Measurements from ENCODE around the gene DTHD1.

DTHD1 gene

GRCh38 chr4:36269533-36270173 lies 11.8 kb upstream of the DTHD1 start:
- H3K27ac ChIP-seq (ENCODE audit: insufficient read depth in 1 of 2, low read depth in 1 of 2, low read length in 2 of 2, poor library complexity in 1 of 2, severe bottlenecking in 2 of 2) = no peak overlapping the region

GRCh38 chr4:36273276-36273675 lies 8.1 kb upstream of the DTHD1 start:
- ChIA-PET POLR2A (no interaction called here), CTCF (no interaction called here)
- no CpG with 5 or more reads among the region's 4 CpGs for WGBS (ENCODE audit: insufficient coverage)
- no peak overlapping the region for H3K4me3 ChIP-seq (ENCODE audit: control insufficient read depth in 1 of 7, extremely low read depth in 1 of 7, insufficient read depth in 4 of 7, low read depth in 2 of 7, low read length in 6 of 7)
- no peak for DNase-seq
- H3K27ac ChIP-seq (ENCODE audit: insufficient read depth in 1 of 2, low read depth in 1 of 2, low read length in 2 of 2, poor library complexity in 1 of 2, severe bottlenecking in 2 of 2) = no peak overlapping the region
- H3K36me3 ChIP-seq (ENCODE audit: control insufficient read depth in 4 of 4, insufficient read depth in 4 of 4, low read length in 3 of 4) = no peaks in the 10 kb centered on the region
- H3K4me1 ChIP-seq (ENCODE audit: control extremely low read depth in 1 of 4, control insufficient read depth in 4 of 4, insufficient read depth in 4 of 4, low read length in 3 of 4) = no peaks in the 10 kb centered on the region
- no peaks in the 10 kb centered on the region for H3K9me3 ChIP-seq (ENCODE audit: control extremely low read depth in 1 of 5, control insufficient read depth in 4 of 5, insufficient read depth in 2 of 5, low read depth in 1 of 5, low read length in 4 of 5)
- H3K27me3 ChIP-seq (replicated peaks in 2 of 5; ENCODE audit: control insufficient read depth in 4 of 5, insufficient read depth in 5 of 5, low read length in 4 of 5) = no peaks in the 10 kb centered on the region

More at GRCh38 chr4:36269533-36270173, 11.8 kb upstream of the DTHD1 start:
- DNase-seq = no peak
- Histone ChIP-seq H3K4me1 (ENCODE audit: control extremely low read depth in 1 of 4, control insufficient read depth in 4 of 4, insufficient read depth in 4 of 4, low read length in 3 of 4) (no peaks in the 10 kb centered on the region), H3K36me3 (ENCODE audit: control insufficient read depth in 4 of 4, insufficient read depth in 4 of 4, low read length in 3 of 4) (no peaks in the 10 kb centered on the region), H3K9me3 (ENCODE audit: control extremely low read depth in 1 of 5, control insufficient read depth in 4 of 5, insufficient read depth in 2 of 5, low read depth in 1 of 5, low read length in 4 of 5) (no peaks in the 10 kb centered on the region), H3K27me3 (replicated peaks in 2 of 5; ENCODE audit: control insufficient read depth in 4 of 5, insufficient read depth in 5 of 5, low read length in 4 of 5) (no peaks in the 10 kb centered on the region), H3K4me3 (ENCODE audit: control insufficient read depth in 1 of 7, extremely low read depth in 1 of 7, insufficient read depth in 4 of 7, low read depth in 2 of 7, low read length in 6 of 7) (no peak overlapping the region)
- CTCF ChIA-PET = interaction anchor here (1.2 kb wide), 1 partner anchor 11 kb away, joined by 4 read pairs; no protein-coding TSS in a partner anchor
- 100% methylated on average over 3 of the region's 5 CpGs for WGBS (ENCODE audit: insufficient coverage)
- POLR2A ChIA-PET = no interaction called here

GRCh38 chr4:36274158-36274557 lies 7.3 kb upstream of the DTHD1 start:
- H3K4me3 ChIP-seq (ENCODE audit: control insufficient read depth in 1 of 7, extremely low read depth in 1 of 7, insufficient read depth in 4 of 7, low read depth in 2 of 7, low read length in 6 of 7) = no peak overlapping the region
- H3K9me3 ChIP-seq (ENCODE audit: control extremely low read depth in 1 of 5, control insufficient read depth in 4 of 5, insufficient read depth in 2 of 5, low read depth in 1 of 5, low read length in 4 of 5) = no peaks in the 10 kb centered on the region
- H3K27me3 ChIP-seq (replicated peaks in 2 of 5; ENCODE audit: control insufficient read depth in 4 of 5, insufficient read depth in 5 of 5, low read length in 4 of 5) = no peaks in the 10 kb centered on the region
- H3K27ac ChIP-seq (ENCODE audit: insufficient read depth in 1 of 2, low read depth in 1 of 2, low read length in 2 of 2, poor library complexity in 1 of 2, severe bottlenecking in 2 of 2) = no peak overlapping the region
- ChIA-PET CTCF (no interaction called here), POLR2A (no interaction called here)
- no peak for DNase-seq
- 100% methylated on average over 1 of the region's 4 CpGs for WGBS (ENCODE audit: insufficient coverage)
- no peaks in the 10 kb centered on the region for H3K4me1 ChIP-seq (ENCODE audit: control extremely low read depth in 1 of 4, control insufficient read depth in 4 of 4, insufficient read depth in 4 of 4, low read length in 3 of 4)
- no peaks in the 10 kb centered on the region for H3K36me3 ChIP-seq (ENCODE audit: control insufficient read depth in 4 of 4, insufficient read depth in 4 of 4, low read length in 3 of 4)

- Histone ChIP-seq H3K4me3 (ENCODE audit: control insufficient read depth in 1 of 7, extremely low read depth in 1 of 7, insufficient read depth in 4 of 7, low read depth in 2 of 7, low read length in 6 of 7) (no peak overlapping the region), H3K4me1 (ENCODE audit: control extremely low read depth in 1 of 4, control insufficient read depth in 4 of 4, insufficient read depth in 4 of 4, low read length in 3 of 4) (peaks cover 0 to 9% (median 6%) of the 10 kb centered on the region in 4 experiments), H3K36me3 (ENCODE audit: control insufficient read depth in 4 of 4, insufficient read depth in 4 of 4, low read length in 3 of 4) (no peaks in the 10 kb centered on the region), H3K27me3 (replicated peaks in 2 of 5; ENCODE audit: control insufficient read depth in 4 of 5, insufficient read depth in 5 of 5, low read length in 4 of 5) (no peaks in the 10 kb centered on the region), H3K9me3 (ENCODE audit: control extremely low read depth in 1 of 5, control insufficient read depth in 4 of 5, insufficient read depth in 2 of 5, low read depth in 1 of 5, low read length in 4 of 5) (no peaks in the 10 kb centered on the region), H3K27ac (ENCODE audit: insufficient read depth in 1 of 2, low read depth in 1 of 2, low read length in 2 of 2, poor library complexity in 1 of 2, severe bottlenecking in 2 of 2) (no peak overlapping the region)
- no peak for DNase-seq
- WGBS (ENCODE audit: insufficient coverage) = 94% methylated on average over 2 of the region's 4 CpGs
- CTCF ChIA-PET = no interaction called here
- POLR2A ChIA-PET = no interaction called here
Observed at GRCh38 chr4:36277533-36277932, 3.9 kb upstream of the DTHD1 start.

- WGBS (ENCODE audit: insufficient coverage) = no CpG with 5 or more reads among the region's 2 CpGs
- no peaks in the 10 kb centered on the region for H3K36me3 ChIP-seq (ENCODE audit: control insufficient read depth in 4 of 4, insufficient read depth in 4 of 4, low read length in 3 of 4)
- H3K9me3 ChIP-seq (ENCODE audit: control extremely low read depth in 1 of 5, control insufficient read depth in 4 of 5, insufficient read depth in 2 of 5, low read depth in 1 of 5, low read length in 4 of 5) = no peaks in the 10 kb centered on the region
- no peak overlapping the region for H3K27ac ChIP-seq (ENCODE audit: insufficient read depth in 1 of 2, low read depth in 1 of 2, low read length in 2 of 2, poor library complexity in 1 of 2, severe bottlenecking in 2 of 2)
- H3K27me3 ChIP-seq (replicated peaks in 2 of 5; ENCODE audit: control insufficient read depth in 4 of 5, insufficient read depth in 5 of 5, low read length in 4 of 5) = no peaks in the 10 kb centered on the region
- peaks cover 0 to 9% (median 6%) of the 10 kb centered on the region in 4 experiments for H3K4me1 ChIP-seq (ENCODE audit: control extremely low read depth in 1 of 4, control insufficient read depth in 4 of 4, insufficient read depth in 4 of 4, low read length in 3 of 4)
- ChIA-PET POLR2A (no interaction called here), CTCF (no interaction called here)
- H3K4me3 ChIP-seq (ENCODE audit: control insufficient read depth in 1 of 7, extremely low read depth in 1 of 7, insufficient read depth in 4 of 7, low read depth in 2 of 7, low read length in 6 of 7) = no peak overlapping the region
- no peak for DNase-seq
Observed at GRCh38 chr4:36278789-36279188, 2.6 kb upstream of the DTHD1 start.

GRCh38 chr4:36280555-36280954 lies 861 bp upstream of the DTHD1 start:
- Histone ChIP-seq H3K4me3 (ENCODE audit: control insufficient read depth in 1 of 7, extremely low read depth in 1 of 7, insufficient read depth in 4 of 7, low read depth in 2 of 7, low read length in 6 of 7) (no peak overlapping the region), H3K36me3 (ENCODE audit: control insufficient read depth in 4 of 4, insufficient read depth in 4 of 4, low read length in 3 of 4) (no peaks in the 10 kb centered on the region), H3K4me1 (ENCODE audit: control extremely low read depth in 1 of 4, control insufficient read depth in 4 of 4, insufficient read depth in 4 of 4, low read length in 3 of 4) (peaks cover 0 to 9% (median 6%) of the 10 kb centered on the region in 4 experiments), H3K27me3 (replicated peaks in 2 of 5; ENCODE audit: control insufficient read depth in 4 of 5, insufficient read depth in 5 of 5, low read length in 4 of 5) (no peaks in the 10 kb centered on the region), H3K9me3 (ENCODE audit: control extremely low read depth in 1 of 5, control insufficient read depth in 4 of 5, insufficient read depth in 2 of 5, low read depth in 1 of 5, low read length in 4 of 5) (peaks cover 0 to 1% (median 0%) of the 10 kb centered on the region in 5 experiments), H3K27ac (ENCODE audit: insufficient read depth in 1 of 2, low read depth in 1 of 2, low read length in 2 of 2, poor library complexity in 1 of 2, severe bottlenecking in 2 of 2) (no peak overlapping the region)
- WGBS (ENCODE audit: insufficient coverage) = 44% methylated on average over 2 of the region's 4 CpGs
- ChIA-PET CTCF (interaction anchor here (0.7 to 1.1 kb wide), 3 partner anchors 10 to 99 kb away, joined by 3 to 4 read pairs (median 3); no protein-coding TSS in a partner anchor), POLR2A (no interaction called here)
- no peak for DNase-seq

GRCh38 chr4:36282503-36283030 lies 1.2 kb downstream of the DTHD1 start:
- ChIA-PET CTCF (interaction anchor here (0.6 to 2.3 kb wide), 2 partner anchors 38 to 80 kb away, joined by 3 to 8 read pairs; partner anchors contain the start of gene ARAP2), POLR2A (no interaction called here)
- Histone ChIP-seq H3K27ac (ENCODE audit: insufficient read depth in 1 of 2, low read depth in 1 of 2, low read length in 2 of 2, poor library complexity in 1 of 2, severe bottlenecking in 2 of 2) (no peak overlapping the region), H3K4me1 (ENCODE audit: control extremely low read depth in 1 of 4, control insufficient read depth in 4 of 4, insufficient read depth in 4 of 4, low read length in 3 of 4) (peaks cover 0 to 17% (median 11%) of the 10 kb centered on the region in 4 experiments), H3K27me3 (replicated peaks in 2 of 5; ENCODE audit: control insufficient read depth in 4 of 5, insufficient read depth in 5 of 5, low read length in 4 of 5) (no peaks in the 10 kb centered on the region), H3K4me3 (ENCODE audit: control insufficient read depth in 1 of 7, extremely low read depth in 1 of 7, insufficient read depth in 4 of 7, low read depth in 2 of 7, low read length in 6 of 7) (no peak overlapping the region), H3K36me3 (ENCODE audit: control insufficient read depth in 4 of 4, insufficient read depth in 4 of 4, low read length in 3 of 4) (no peaks in the 10 kb centered on the region), H3K9me3 (ENCODE audit: control extremely low read depth in 1 of 5, control insufficient read depth in 4 of 5, insufficient read depth in 2 of 5, low read depth in 1 of 5, low read length in 4 of 5) (peaks cover 0 to 1% (median 0%) of the 10 kb centered on the region in 5 experiments)
- no peak for DNase-seq
